DOHH2 (cell line): ENCODE results near the gene RNF133.

ENCODE experiments used
- H3F3A ChIP-seq: fragments of 200-600 bp; sonication (generic), shearing (Covaris generic); 2 replicates; pipeline ENCODE4 v1.6.0; 2016; ENCODE audit warnings: antibody characterized with exemption, mild to moderate bottlenecking; ENCODE audit not compliant: control insufficient read depth, insufficient read depth
- H3K27ac ChIP-seq: fragments of 200-600 bp; sonication (generic); 2 replicates; pipeline ENCODE4 v1.5.1; 2014; ENCODE audit warnings: low read depth, mild to moderate bottlenecking, low read length, moderate library complexity
- H3K27me3 ChIP-seq: fragments of 200-600 bp; sonication (generic); 2 replicates; pipeline ENCODE4 v1.6.1; 2014; ENCODE audit warnings: mild to moderate bottlenecking, low read length, mixed read lengths; ENCODE audit not compliant: control insufficient read depth
- H3K36me3 ChIP-seq: fragments of 200-600 bp; sonication (generic); 2 replicates; pipeline ENCODE4 v1.6.1; 2014; ENCODE audit warnings: mild to moderate bottlenecking, low read length, moderate library complexity, mixed read lengths; ENCODE audit not compliant: control insufficient read depth
- H3K4me1 ChIP-seq: fragments of 200-600 bp; sonication (generic); 2 replicates; pipeline ENCODE4 v1.6.1; 2014; ENCODE audit warnings: mild to moderate bottlenecking, low read length, mixed read lengths; ENCODE audit not compliant: control insufficient read depth
- H3K4me2 ChIP-seq: fragments of 200-600 bp; sonication (generic); 2 replicates; pipeline ENCODE4 v1.6.0; 2014; ENCODE audit warnings: mild to moderate bottlenecking, low read length, moderate library complexity
- H3K4me3 ChIP-seq: fragments of 200-600 bp; sonication (generic); 2 replicates; pipeline ENCODE4 v1.5.1; 2014; ENCODE audit warnings: mild to moderate bottlenecking, low read length, mixed read lengths
- H3K79me2 ChIP-seq: fragments of 200-600 bp; sonication (generic); 2 replicates; pipeline ENCODE4 v1.6.1; 2014; ENCODE audit warnings: mild to moderate bottlenecking, low read length, mixed read lengths; ENCODE audit not compliant: control insufficient read depth
- H3K9me2 ChIP-seq: fragments of 200-600 bp; sonication (generic); replicated peaks from 2 replicates; pipeline ENCODE4 v1.6.1; 2014; ENCODE audit warnings: mild to moderate bottlenecking, low read length, mixed read lengths; ENCODE audit not compliant: control insufficient read depth
- H3K9me3 ChIP-seq: fragments of 200-600 bp; sonication (generic); 2 replicates; pipeline ENCODE4 v1.6.1; 2014; ENCODE audit warnings: antibody characterized with exemption, low read length, mixed read lengths; ENCODE audit not compliant: control insufficient read depth, insufficient read depth
- H4K20me1 ChIP-seq: fragments of 200-600 bp; sonication (generic); 2 replicates; pipeline ENCODE4 v1.6.0; 2014; ENCODE audit warnings: low read depth, mild to moderate bottlenecking, antibody characterized with exemption, low read length, moderate library complexity; ENCODE audit not compliant: control insufficient read depth, insufficient read depth
- CTCF ChIP-seq: fragments of 200-600 bp; sonication (generic); IDR thresholded peaks from one replicate; pipeline ENCODE4 v1.5.1; 2014; ENCODE audit warnings: antibody characterized with exemption, mild to moderate bottlenecking, low read depth, low read length; ENCODE audit not compliant: poor library complexity, severe bottlenecking
- EZH2phosphoT487 ChIP-seq: fragments of 200-600 bp; sonication (generic); IDR thresholded peaks from 2 replicates; pipeline ENCODE4 v1.6.1; 2017; ENCODE audit warnings: borderline replicate concordance, mild to moderate bottlenecking, antibody characterized with exemption, low read length, moderate library complexity, mixed read lengths

Gene RNF133

DNA sequence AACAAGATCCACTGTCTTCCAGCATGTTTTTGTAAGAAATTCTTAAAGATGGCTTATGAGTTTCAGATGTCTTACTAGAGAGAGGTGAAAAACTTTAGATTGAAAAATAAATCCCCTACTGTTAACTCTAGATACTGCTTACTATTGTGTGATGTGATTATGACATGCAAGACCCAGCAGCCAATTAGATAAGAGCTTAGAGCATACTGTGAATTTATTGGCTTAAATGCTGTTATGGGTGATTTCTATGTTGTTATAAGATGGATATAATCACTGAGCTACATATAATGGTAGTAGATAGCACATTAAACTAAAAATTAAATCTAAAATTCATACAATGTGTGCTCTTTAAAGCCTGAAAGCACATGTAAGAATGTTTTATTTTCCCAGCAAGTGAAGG lies at the start of gene RNF133:
Gene RNF133 (minus strand): TSS at position 101 of the 400 bp plus-strand sequence. CDS start 199 bp downstream, outside the sequence.
- Histone ChIP-seq H3K27ac (no peak within 1 kb of the TSS), H3K36me3 (no peaks in the 10 kb centered on the region), H3K4me3 (no peak within 1 kb of the TSS), H3K9me3 (no peaks in the 10 kb centered on the region), H4K20me1 (no peaks in the 10 kb centered on the region), H3K79me2 (no peaks in the 10 kb centered on the region), H3F3A (no peaks in the 10 kb centered on the region), H3K27me3 (no peaks in the 10 kb centered on the region), H3K4me1 (no peaks in the 10 kb centered on the region), H3K4me2 (no peak within 1 kb of the TSS), H3K9me2 (no peaks in the 10 kb centered on the region)
- TF ChIP-seq EZH2phosphoT487 (no peak), CTCF (no peak)

DNA sequence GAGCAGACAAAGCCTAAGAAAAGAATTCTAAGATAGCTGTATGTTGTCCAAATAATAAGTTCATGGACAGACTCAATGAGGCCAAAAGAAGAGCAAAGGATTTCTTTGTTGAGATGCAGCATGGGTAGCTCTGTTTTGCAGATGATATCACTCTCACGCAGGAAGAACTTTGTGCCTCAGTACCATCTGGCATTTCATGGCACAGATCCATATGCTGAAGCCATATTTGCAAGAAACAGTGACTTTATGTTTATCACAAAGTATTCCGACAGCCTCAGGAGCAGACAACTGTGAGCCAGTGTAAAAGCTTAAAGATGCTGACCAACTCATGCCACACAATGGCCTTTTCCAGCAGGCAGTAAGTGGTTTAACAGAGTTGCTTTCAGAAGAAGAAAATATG lies 49.3 kb upstream of the RNF133 start:
- Histone ChIP-seq H3K4me3 (no peak overlapping the region), H3K9me3 (no peaks in the 10 kb centered on the region), H3K4me2 (no peak overlapping the region), H3K27ac (no peak overlapping the region), H3K79me2 (no peaks in the 10 kb centered on the region), H3K9me2 (no peaks in the 10 kb centered on the region), H4K20me1 (no peaks in the 10 kb centered on the region), H3K36me3 (no peaks in the 10 kb centered on the region), H3K4me1 (no peaks in the 10 kb centered on the region), H3K27me3 (no peaks in the 10 kb centered on the region), H3F3A (no peaks in the 10 kb centered on the region)
- TF ChIP-seq CTCF (no peak), EZH2phosphoT487 (no peak)

GRCh38 chr7:122746948-122747347 lies 48.0 kb upstream of the RNF133 start:
- Histone ChIP-seq H3K79me2 (no peaks in the 10 kb centered on the region), H3K4me1 (no peaks in the 10 kb centered on the region), H3F3A (no peaks in the 10 kb centered on the region)

More at GRCh38 chr7:122746948-122747347, 48.0 kb upstream of the RNF133 start:
- Histone ChIP-seq H4K20me1 (no peaks in the 10 kb centered on the region), H3K9me3 (no peaks in the 10 kb centered on the region), H3K4me2 (no peak overlapping the region), H3K9me2 (no peaks in the 10 kb centered on the region), H3K27me3 (no peaks in the 10 kb centered on the region), H3K36me3 (no peaks in the 10 kb centered on the region), H3K4me3 (no peak overlapping the region), H3K27ac (no peak overlapping the region)
- TF ChIP-seq CTCF, result no peak
- no peak for TF ChIP-seq EZH2phosphoT487
